Ovary (tissue), 9 donors: ENCODE data around the gene ZNF487. TPM values are rescaled to one million over a fixed set of nuclear protein-coding genes. Genes with fewer than 3 reads are reported as not detected.
"Not testable (repeated sequence)": the region's sequence is repeated elsewhere in the genome, so short reads cannot be mapped to it uniquely, and the experiment has no call there.

ENCODE experiments used
- DNase-seq, 5 donors: peaks; one replicate each; pipeline ENCODE4 v3.0.0-alpha.2; 2019 to 2020
- H3K27ac ChIP-seq, 2 donors: fragments of 200-600 bp; one replicate each; pipeline versions ENCODE4 v1.5.1 to v1.8.0; 2019 to 2022
- H3K27me3 ChIP-seq: fragments of 200-600 bp; one replicate; pipeline ENCODE4 v1.8.0; 2022
- H3K36me3 ChIP-seq: fragments of 200-600 bp; sonication (generic); one replicate; pipeline ENCODE4 v1.5.1; 2019
- H3K4me1 ChIP-seq: one replicate; pipeline ENCODE4 v1.8.1; 2013; ENCODE audit warnings: mild to moderate bottlenecking, moderate library complexity; ENCODE audit not compliant: insufficient read depth
- H3K4me3 ChIP-seq: fragments of 200-600 bp; sonication (generic); one replicate; pipeline ENCODE4 v1.5.1; 2017
- H3K9me3 ChIP-seq, 2 donors: fragments of 200-600 bp in 1 of 2; sonication (generic) in 1 of 2; one replicate each; pipeline versions ENCODE4 v1.5.1 to v1.8.1; 2013 to 2019; ENCODE audit warnings: mild to moderate bottlenecking in 1 of 2, moderate library complexity in 1 of 2
- EP300 ChIP-seq: sonication (generic); formaldehyde crosslinking; IDR thresholded peaks from one replicate; pipeline ENCODE4 v1.6.1; 2017; ENCODE audit warnings: antibody characterized with exemption
- POLR2A ChIP-seq: fragments of 450-650 bp; IDR thresholded peaks from one replicate; pipeline ENCODE4 v1.6.1; 2017; ENCODE audit warnings: antibody characterized with exemption, mild to moderate bottlenecking, moderate library complexity
- WGBS, 3 donors: extraction: QIAGEN DNeasy Blood & Tissue Kit in 1 of 3; methylation state at CpG; one replicate each; pipeline versions ENCODE4 v1.1.5 to v1.1.7; 2013 to 2017; 5-methylcytosine and 5-hydroxymethylcytosine counted together
- intact Hi-C, 4 donors: fragments of 100-400 bp; cut with DNase I; formaldehyde crosslinking; loops; one replicate each; pipeline versions ENCODE4 v1.11.0 to v1.15.1; 2022 to 2023
- polyA plus RNA-seq, 2 donors: library from polyadenylated mRNA; stranded (reverse); fragments of 200-250 nt in 1 of 2; fragments of 350-450 nt in 1 of 2; fragmentation: Illumina TruSeq in 1 of 2; extraction: RNeasy Lipid Tissue Mini Kit (QIAGEN cat#74804) in 1 of 2; gene quantifications; one replicate each; pipeline ENCODE4 v1.2.3, GENCODE V29; 2013 to 2014
- total RNA-seq, 7 donors: library from RNA; depleted of rRNA in 2 of 7; stranded (reverse); fragments of >200 nt in 2 of 7; fragmentation: NEBNext Ultra II Directional in 3 of 7; extraction: Animal tissue kit (Norgen Biotek cat#: 25700) in 3 of 7; gene quantifications; one replicate each; pipeline versions ENCODE4 v1.1.0 to v1.2.4, GENCODE V29; 2016 to 2023
- TF ChIP-seq, protein P1 (sequence below), 3 donors: fragments of 450-650 bp in 2 of 3; fragments of 200-600 bp in 1 of 3; IDR thresholded peaks; one replicate each; pipeline versions ENCODE4 v1.5.1 to v1.8.0; 2016 to 2022; ENCODE audit warnings: antibody characterized with exemption in 3 of 3, mild to moderate bottlenecking in 1 of 3
- donor health status: DM: no; HTN: no; CAD: no; lungs with moderate emphysema.
- donor health status: DM: no; HTN: no; CAD: no.
- donor health status: Bipolar disorder and iron deficiency.
- donor health status: DM: yes; HTN: yes; CAD: no.
- donor health status: DM: no; HTN: no; CAD: no.
- donor health status: DM: yes; HTN: yes; CAD: no.

ZNF487 gene
- total and polyA plus RNA-seq, 9 donors = 6.4 to 30.1 (median 8.2) TPM

DNA sequence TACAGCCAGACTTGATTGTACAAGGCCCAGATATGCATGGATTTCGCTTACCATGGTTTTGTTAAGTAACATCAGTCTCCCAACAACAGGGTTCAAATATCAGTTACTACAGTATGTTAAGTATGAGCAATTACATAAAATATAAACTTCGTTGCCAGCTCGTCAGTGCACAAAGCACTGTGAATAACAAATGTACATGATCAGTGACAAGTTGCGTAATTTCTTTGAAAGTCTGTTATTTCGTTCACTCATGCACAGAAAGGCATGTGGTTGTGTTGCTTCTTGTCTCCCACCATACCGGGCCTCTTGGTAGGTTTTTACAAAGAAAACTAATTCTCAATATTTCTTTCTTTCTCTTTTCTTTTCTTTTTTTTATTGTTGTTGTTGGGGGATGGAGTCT lies 12.5 kb upstream of the ZNF487 start:
- no peaks in the 10 kb centered on the region for H3K36me3 ChIP-seq
- no peak overlapping the region for H3K4me3 ChIP-seq
- DNase-seq = no peak
- H3K27ac ChIP-seq = no peak overlapping the region
- intact Hi-C loops = no loop called here
- H3K27me3 ChIP-seq = no peaks in the 10 kb centered on the region
- WGBS, 3 donors = 93 to 96% (median 96%) methylated on average over 6 of the region's 6 CpGs
- H3K9me3 ChIP-seq = no peaks in the 10 kb centered on the region
- peaks cover 3% of the 10 kb centered on the region for H3K4me1 ChIP-seq
- TF ChIP-seq POLR2A (no peak), EP300 (no peak)
- TF ChIP-seq, protein P1, sequence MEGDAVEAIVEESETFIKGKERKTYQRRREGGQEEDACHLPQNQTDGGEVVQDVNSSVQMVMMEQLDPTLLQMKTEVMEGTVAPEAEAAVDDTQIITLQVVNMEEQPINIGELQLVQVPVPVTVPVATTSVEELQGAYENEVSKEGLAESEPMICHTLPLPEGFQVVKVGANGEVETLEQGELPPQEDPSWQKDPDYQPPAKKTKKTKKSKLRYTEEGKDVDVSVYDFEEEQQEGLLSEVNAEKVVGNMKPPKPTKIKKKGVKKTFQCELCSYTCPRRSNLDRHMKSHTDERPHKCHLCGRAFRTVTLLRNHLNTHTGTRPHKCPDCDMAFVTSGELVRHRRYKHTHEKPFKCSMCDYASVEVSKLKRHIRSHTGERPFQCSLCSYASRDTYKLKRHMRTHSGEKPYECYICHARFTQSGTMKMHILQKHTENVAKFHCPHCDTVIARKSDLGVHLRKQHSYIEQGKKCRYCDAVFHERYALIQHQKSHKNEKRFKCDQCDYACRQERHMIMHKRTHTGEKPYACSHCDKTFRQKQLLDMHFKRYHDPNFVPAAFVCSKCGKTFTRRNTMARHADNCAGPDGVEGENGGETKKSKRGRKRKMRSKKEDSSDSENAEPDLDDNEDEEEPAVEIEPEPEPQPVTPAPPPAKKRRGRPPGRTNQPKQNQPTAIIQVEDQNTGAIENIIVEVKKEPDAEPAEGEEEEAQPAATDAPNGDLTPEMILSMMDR (IDR thresholded peaks at IDR 0.05) = no peak

DNA sequence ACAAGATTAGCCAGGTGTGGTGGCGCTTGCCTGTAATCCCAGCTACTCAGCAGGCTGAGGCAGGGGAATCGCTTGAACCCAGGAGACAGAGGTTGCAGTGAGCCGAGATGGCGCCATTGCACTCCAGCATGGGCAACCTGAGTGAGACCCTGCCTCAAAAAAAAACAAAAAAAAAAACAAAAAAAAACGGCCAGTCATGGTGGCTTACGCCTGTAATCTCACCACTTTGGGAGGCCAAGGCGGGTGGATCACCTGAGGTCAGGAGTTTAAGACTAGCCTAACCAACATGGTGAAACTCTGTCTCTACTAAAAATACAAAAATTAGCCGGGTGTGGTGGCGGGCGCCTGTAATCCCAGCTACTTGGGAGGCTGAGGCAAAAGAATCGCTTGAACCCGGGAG lies 10.4 kb upstream of the ZNF487 start:
- DNase-seq, H3K36me3 ChIP-seq, H3K4me3 ChIP-seq, H3K4me1 ChIP-seq, H3K27me3 ChIP-seq, H3K9me3 ChIP-seq, H3K27ac ChIP-seq, intact Hi-C loops: not testable (repeated sequence)
- WGBS, 3 donors = 94 to 96% (median 94%) methylated on average over 12 of the region's 12 CpGs

GRCh38 chr10:43427166-43427825 lies 9.6 kb upstream of the ZNF487 start:
- no peaks in the 10 kb centered on the region for H3K36me3 ChIP-seq
- H3K4me1 ChIP-seq = no peaks in the 10 kb centered on the region
- DNase-seq = no peak
- no peaks in the 10 kb centered on the region for H3K9me3 ChIP-seq
- TF ChIP-seq EP300 (no peak), POLR2A (no peak)
- TF ChIP-seq, protein P1 (IDR thresholded peaks at IDR 0.05) = no peak
- WGBS, 3 donors = 88 to 92% (median 91%) methylated on average over 12 of the region's 12 CpGs
- no peak overlapping the region for H3K27ac ChIP-seq
- no peak overlapping the region for H3K4me3 ChIP-seq
- no peaks in the 10 kb centered on the region for H3K27me3 ChIP-seq
- intact Hi-C loops = no loop called here

DNA sequence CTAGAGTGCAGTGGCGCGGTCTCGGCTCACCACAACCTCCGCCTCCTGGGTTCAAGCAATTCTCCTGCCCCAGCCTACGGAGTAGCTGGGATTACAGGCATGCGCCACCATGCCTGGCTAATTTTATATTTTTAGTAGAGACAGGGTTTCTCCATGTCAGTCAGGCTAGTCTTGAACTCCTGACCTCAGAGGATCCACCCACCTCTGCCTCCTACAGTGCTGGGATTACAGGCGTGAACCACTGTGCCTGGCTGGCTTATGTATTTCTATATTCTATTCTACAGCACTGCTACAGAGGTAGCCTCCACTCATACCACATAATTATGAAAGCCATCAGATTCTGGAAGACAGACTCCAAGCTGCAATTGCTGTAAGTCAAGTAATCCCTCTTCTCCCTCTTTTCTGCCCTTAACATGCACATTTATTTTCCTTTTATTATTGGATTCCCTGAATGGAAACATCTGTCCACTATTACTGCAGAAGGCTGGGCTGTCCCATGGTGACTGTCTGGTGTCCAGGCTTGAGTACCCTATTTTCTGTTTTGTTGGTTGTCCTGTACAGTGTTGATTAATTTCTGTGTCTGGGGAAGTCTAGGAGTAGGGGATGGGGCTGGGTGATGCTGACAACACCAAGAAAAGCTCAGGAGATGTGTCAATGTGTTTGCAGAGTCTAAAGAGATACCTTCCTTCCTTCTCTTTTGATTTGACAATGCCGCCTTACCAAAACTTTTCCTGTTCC lies 5.8 kb upstream of the ZNF487 start:
- no peak overlapping the region for H3K27ac ChIP-seq
- H3K36me3 ChIP-seq = no peaks in the 10 kb centered on the region
- H3K4me3 ChIP-seq = no peak overlapping the region
- H3K4me1 ChIP-seq = peaks cover 2% of the 10 kb centered on the region
- intact Hi-C loops = no loop called here
- DNase-seq = no peak
- H3K9me3 ChIP-seq = no peaks in the 10 kb centered on the region
- WGBS, 3 donors = 89 to 94% (median 92%) methylated on average over 8 of the region's 8 CpGs
- H3K27me3 ChIP-seq = no peaks in the 10 kb centered on the region
- TF ChIP-seq, protein P1 (IDR thresholded peaks at IDR 0.05) = no peak
- TF ChIP-seq EP300 (no peak), POLR2A (no peak)
